Gastroesophageal sphincter (tissue), 3 donors: Measurements from ENCODE around the gene SHLD1.

ENCODE experiments used
- CTCF ChIP-seq, 4 experiments: fragments of 200-600 bp in 2 of 4; fragments of 450-650 bp in 2 of 4; sonication (generic) in 1 of 4; IDR thresholded peaks; one replicate each; pipeline ENCODE4 v1.5.1; 2017 to 2019; ENCODE audit warnings: antibody characterized with exemption in 4 of 4, mild to moderate bottlenecking in 2 of 4, moderate library complexity in 2 of 4
- POLR2A ChIP-seq, 2 donors: fragments of 450-650 bp; IDR thresholded peaks; one replicate each; pipeline ENCODE4 v1.6.1; 2017; ENCODE audit warnings: antibody characterized with exemption in 2 of 2, mild to moderate bottlenecking in 2 of 2, moderate library complexity in 1 of 2

DNA sequence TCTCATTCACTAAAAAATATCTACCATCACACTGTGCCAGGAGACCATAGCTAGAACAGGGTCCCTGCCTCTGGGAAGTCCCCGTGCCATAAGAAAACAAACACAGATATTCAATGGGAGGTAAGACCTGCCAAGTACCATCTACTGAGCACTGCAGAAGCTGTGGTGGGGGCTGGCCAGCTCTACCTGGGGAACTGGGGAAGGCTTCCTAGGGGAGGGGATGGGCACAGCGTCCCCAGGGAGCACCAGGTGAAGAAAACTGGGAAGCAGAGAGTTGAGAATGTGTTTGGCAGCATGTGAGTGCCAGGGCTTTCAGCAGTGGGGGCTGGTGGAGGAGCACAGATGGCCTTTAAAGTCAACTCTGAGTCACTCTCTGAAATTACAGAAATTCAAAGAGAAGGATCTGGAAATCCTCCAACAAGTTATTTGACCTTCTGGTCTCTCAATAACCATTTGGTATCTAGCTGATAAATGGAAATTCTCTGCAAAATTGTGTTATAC, 85.2 kb downstream of the SHLD1 start:
- TF ChIP-seq CTCF (IDR thresholded peaks at IDR 0.05): no peak
- TF ChIP-seq POLR2A (IDR thresholded peaks at IDR 0.05): no peak
